Medulla oblongata (tissue), 1 donor: ENCODE results near the gene PDCL3.

Experiments used
- DNase-seq: peaks from one replicate; pipeline ENCODE4 v3.0.0-alpha.2; 2015; ENCODE audit errors: extremely low spot score

The PDCL3 gene

GRCh38 chr2:100560216-100560830 lies 2.5 kb upstream of the PDCL3 start:
- DNase-seq, result no peak

GRCh38 chr2:100561191-100561590 lies 1.6 kb upstream of the PDCL3 start:
- peak; percentile 22 for DNase-seq

GRCh38 chr2:100563407-100564247 lies 834 bp downstream of the PDCL3 start:
- no peak for DNase-seq

- no peak for DNase-seq
Observed at GRCh38 chr2:100568989-100569388, 6.2 kb downstream of the PDCL3 start.

- DNase-seq, result no peak
Observed at GRCh38 chr2:100571668-100572067, 8.9 kb downstream of the PDCL3 start.

GRCh38 chr2:100577777-100578176 lies 15.0 kb downstream of the PDCL3 start:
- DNase-seq, result no peak

- peak; percentile 69 for DNase-seq
Observed at GRCh38 chr2:100580367-100581276, 17.8 kb downstream of the PDCL3 start.

GRCh38 chr2:100581277-100581612 lies 18.5 kb downstream of the PDCL3 start:
- no peak for DNase-seq

GRCh38 chr2:100584816-100585215 lies 22.0 kb downstream of the PDCL3 start:
- DNase-seq, result no peak

GRCh38 chr2:100588071-100588786 lies 25.4 kb downstream of the PDCL3 start:
- no peak for DNase-seq

- no peak for DNase-seq
Observed at GRCh38 chr2:100589527-100589926, 26.7 kb downstream of the PDCL3 start.

GRCh38 chr2:100592226-100592625 lies 29.4 kb downstream of the PDCL3 start:
- DNase-seq, result no peak

- no peak for DNase-seq
Observed at GRCh38 chr2:100596465-100596864, 33.7 kb downstream of the PDCL3 start.

- no peak for DNase-seq
Observed at GRCh38 chr2:100599566-100599965, 36.8 kb downstream of the PDCL3 start.

- DNase-seq, result no peak
Observed at GRCh38 chr2:100601661-100602060, 38.9 kb downstream of the PDCL3 start.

- DNase-seq, result no peak
Observed at GRCh38 chr2:100603414-100603813, 40.6 kb downstream of the PDCL3 start.

- peak; percentile 35 for DNase-seq
Observed at GRCh38 chr2:100603948-100604633, 41.3 kb downstream of the PDCL3 start.

- no peak for DNase-seq
Observed at GRCh38 chr2:100606332-100606725, 43.5 kb downstream of the PDCL3 start.

GRCh38 chr2:100606726-100607343 lies 44.0 kb downstream of the PDCL3 start:
- DNase-seq, result peak; percentile 64

- DNase-seq, result peak; percentile 78
Observed at GRCh38 chr2:100610381-100610831, 47.6 kb downstream of the PDCL3 start.
